ENCODE results near the gene C11orf42. TPM values are rescaled to one million over a fixed set of nuclear protein-coding genes. Genes with fewer than 3 reads are reported as not detected.

C11orf42 gene
- total RNA-seq, 1 experiment from 2014 or later = not detected

DNA sequence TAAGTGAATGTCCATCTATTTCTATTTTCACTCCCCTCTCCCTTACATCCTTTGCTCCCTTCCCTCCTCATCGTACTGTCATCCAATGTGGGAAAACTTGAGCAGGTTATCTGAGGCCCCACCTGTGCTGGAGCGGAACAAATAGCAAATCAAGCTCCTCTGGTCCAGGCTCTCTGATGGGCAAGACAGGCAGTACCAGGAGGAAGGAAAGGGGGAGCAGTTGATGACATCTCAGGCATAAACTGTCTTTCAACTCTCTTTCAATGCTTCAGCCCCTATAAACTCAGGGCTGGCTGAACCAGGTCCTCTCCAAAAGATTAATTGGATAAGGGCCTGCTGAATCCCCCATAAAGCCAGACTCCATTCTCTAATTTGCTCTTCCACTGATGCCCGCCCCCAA, 52.8 kb downstream of the C11orf42 start:
- no peak for DNase-seq (ENCODE audit: low spot score)
- intact Hi-C loops (cut with micrococcal nuclease; ENCODE audit: unreplicated experiment) = no loop called here
- peaks cover 6% of the 10 kb centered on the region for H3K4me1 ChIP-seq (ENCODE audit: insufficient read depth, low read length, poor library complexity, severe bottlenecking)
- ChIA-PET POLR2A (ENCODE audit: low non-redundant PET) (no interaction called here), CTCF (interaction anchor here (1.4 kb wide), 1 partner anchor 105 kb away, joined by 3 read pairs; no protein-coding TSS in a partner anchor)
- no peak for TF ChIP-seq EZH2 (IDR thresholded peaks at IDR 0.05; ENCODE audit: borderline replicate concordance, low read depth, low read length, poor library complexity, severe bottlenecking)
- TF ChIP-seq, protein P1, sequence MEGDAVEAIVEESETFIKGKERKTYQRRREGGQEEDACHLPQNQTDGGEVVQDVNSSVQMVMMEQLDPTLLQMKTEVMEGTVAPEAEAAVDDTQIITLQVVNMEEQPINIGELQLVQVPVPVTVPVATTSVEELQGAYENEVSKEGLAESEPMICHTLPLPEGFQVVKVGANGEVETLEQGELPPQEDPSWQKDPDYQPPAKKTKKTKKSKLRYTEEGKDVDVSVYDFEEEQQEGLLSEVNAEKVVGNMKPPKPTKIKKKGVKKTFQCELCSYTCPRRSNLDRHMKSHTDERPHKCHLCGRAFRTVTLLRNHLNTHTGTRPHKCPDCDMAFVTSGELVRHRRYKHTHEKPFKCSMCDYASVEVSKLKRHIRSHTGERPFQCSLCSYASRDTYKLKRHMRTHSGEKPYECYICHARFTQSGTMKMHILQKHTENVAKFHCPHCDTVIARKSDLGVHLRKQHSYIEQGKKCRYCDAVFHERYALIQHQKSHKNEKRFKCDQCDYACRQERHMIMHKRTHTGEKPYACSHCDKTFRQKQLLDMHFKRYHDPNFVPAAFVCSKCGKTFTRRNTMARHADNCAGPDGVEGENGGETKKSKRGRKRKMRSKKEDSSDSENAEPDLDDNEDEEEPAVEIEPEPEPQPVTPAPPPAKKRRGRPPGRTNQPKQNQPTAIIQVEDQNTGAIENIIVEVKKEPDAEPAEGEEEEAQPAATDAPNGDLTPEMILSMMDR (conservative IDR thresholded peaks at IDR 0.05; ENCODE audit: low read depth, low read length) = no peak
- no peak overlapping the region for H3K27ac ChIP-seq (ENCODE audit: low read depth, low read length, poor library complexity, severe bottlenecking)
- no TSS peak for BruUV-seq (replicated peaks)
- no peaks in the 10 kb centered on the region for H3K9me3 ChIP-seq (ENCODE audit: low read depth, low read length, poor library complexity, severe bottlenecking)
- no peak overlapping the region for H3K4me3 ChIP-seq (ENCODE audit: low read depth, low read length, poor library complexity, severe bottlenecking)
- H3K27me3 ChIP-seq (replicated peaks; ENCODE audit: insufficient read depth, low read depth, low read length, poor library complexity) = peaks cover 64% of the 10 kb centered on the region
- H3K36me3 ChIP-seq (ENCODE audit: insufficient read depth, low read length, poor library complexity, severe bottlenecking) = no peaks in the 10 kb centered on the region

DNA sequence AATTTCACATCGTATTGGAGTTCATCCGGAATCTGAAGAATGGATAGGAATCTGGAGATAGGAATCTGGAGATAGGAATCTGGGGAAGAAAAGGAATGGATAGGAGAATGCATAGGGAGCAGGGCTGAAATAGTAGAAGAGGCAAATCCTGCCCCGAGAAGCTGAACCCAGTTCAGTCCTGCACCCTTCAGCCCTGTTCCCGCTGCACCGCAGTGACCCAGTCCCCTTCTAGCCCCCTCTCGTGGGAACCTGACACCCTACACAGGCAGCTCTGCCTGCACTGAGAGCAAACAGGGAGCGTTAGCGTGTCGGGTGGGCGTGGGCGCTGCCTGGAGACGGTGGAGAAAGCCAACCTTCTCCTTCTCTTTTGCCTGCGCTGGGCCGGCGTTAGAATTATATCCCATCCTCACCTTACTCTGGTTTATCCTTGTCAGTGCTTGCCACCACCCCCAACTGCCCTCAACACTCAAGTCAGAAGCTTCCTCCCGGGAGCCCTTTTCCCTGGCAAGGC, 53.3 kb downstream of the C11orf42 start:
- no peaks in the 10 kb centered on the region for H3K36me3 ChIP-seq (ENCODE audit: insufficient read depth, low read length, poor library complexity, severe bottlenecking)
- TF ChIP-seq, protein P1 (conservative IDR thresholded peaks at IDR 0.05; ENCODE audit: low read depth, low read length) = no peak
- no peak for TF ChIP-seq EZH2 (IDR thresholded peaks at IDR 0.05; ENCODE audit: borderline replicate concordance, low read depth, low read length, poor library complexity, severe bottlenecking)
- POLR2A ChIA-PET (ENCODE audit: low non-redundant PET) = no interaction called here
- H3K27me3 ChIP-seq (replicated peaks; ENCODE audit: insufficient read depth, low read depth, low read length, poor library complexity) = peaks cover 64% of the 10 kb centered on the region
- DNase-seq (ENCODE audit: low spot score) = peak; percentile 17
- no peak overlapping the region for H3K27ac ChIP-seq (ENCODE audit: low read depth, low read length, poor library complexity, severe bottlenecking)
- intact Hi-C loops (cut with micrococcal nuclease; ENCODE audit: unreplicated experiment) = no loop called here
- H3K4me3 ChIP-seq (ENCODE audit: low read depth, low read length, poor library complexity, severe bottlenecking) = peak overlapping the region; percentile 42
- H3K9me3 ChIP-seq (ENCODE audit: low read depth, low read length, poor library complexity, severe bottlenecking) = no peaks in the 10 kb centered on the region
- CTCF ChIA-PET = interaction anchor here (1.4 kb wide), 1 partner anchor 105 kb away, joined by 3 read pairs; no protein-coding TSS in a partner anchor
- H3K4me1 ChIP-seq (ENCODE audit: insufficient read depth, low read length, poor library complexity, severe bottlenecking) = peaks cover 6% of the 10 kb centered on the region
- no TSS peak for BruUV-seq (replicated peaks)

DNA sequence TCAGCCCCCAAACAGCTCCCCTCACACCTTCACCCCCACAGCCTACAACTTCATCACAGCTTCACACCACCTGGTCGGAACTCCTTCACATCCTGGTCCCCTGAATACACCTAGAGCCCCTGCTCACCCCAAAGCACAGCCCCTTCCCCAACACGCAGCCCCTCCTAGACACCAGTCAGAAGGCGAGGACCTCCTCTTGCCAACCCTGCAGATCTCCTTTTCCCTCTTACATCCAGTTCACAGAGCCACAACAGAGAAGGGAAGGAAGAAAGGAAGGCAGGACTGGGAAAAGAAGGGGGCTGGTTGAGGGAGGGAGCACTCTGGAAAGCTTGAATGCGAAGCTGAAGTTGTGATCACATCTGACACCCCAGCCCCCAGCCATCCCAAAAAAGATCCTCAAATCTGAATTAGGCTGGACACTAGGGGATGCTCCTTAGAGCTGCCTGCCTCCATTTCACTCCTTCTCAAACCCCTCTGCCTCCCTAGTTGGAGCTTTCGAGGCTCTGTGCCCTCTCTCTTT, 54.9 kb downstream of the C11orf42 start:
- Histone ChIP-seq H3K4me1 (ENCODE audit: insufficient read depth, low read length, poor library complexity, severe bottlenecking) (peaks cover 6% of the 10 kb centered on the region), H3K27me3 (replicated peaks; ENCODE audit: insufficient read depth, low read depth, low read length, poor library complexity) (peaks cover 73% of the 10 kb centered on the region), H3K4me3 (ENCODE audit: low read depth, low read length, poor library complexity, severe bottlenecking) (peak overlapping the region; percentile 42), H3K27ac (ENCODE audit: low read depth, low read length, poor library complexity, severe bottlenecking) (no peak overlapping the region), H3K36me3 (ENCODE audit: insufficient read depth, low read length, poor library complexity, severe bottlenecking) (no peaks in the 10 kb centered on the region), H3K9me3 (ENCODE audit: low read depth, low read length, poor library complexity, severe bottlenecking) (no peaks in the 10 kb centered on the region)
- ChIA-PET POLR2A (ENCODE audit: low non-redundant PET) (no interaction called here), CTCF (interaction anchor here (0.7 kb wide), 1 partner anchor 296 kb away, joined by 3 read pairs; no protein-coding TSS in a partner anchor)
- no TSS peak for BruUV-seq (replicated peaks)
- no peak for DNase-seq (ENCODE audit: low spot score)
- TF ChIP-seq, protein P1 (conservative IDR thresholded peaks at IDR 0.05; ENCODE audit: low read depth, low read length) = no peak
- no peak for TF ChIP-seq EZH2 (IDR thresholded peaks at IDR 0.05; ENCODE audit: borderline replicate concordance, low read depth, low read length, poor library complexity, severe bottlenecking)
- intact Hi-C loops (cut with micrococcal nuclease; ENCODE audit: unreplicated experiment) = no loop called here

Other genes with a start within 250 kb of the C11orf42 start
- gene OR56A5, start 237.1 kb upstream of the C11orf42 start, total RNA-seq (2021) = not detected in 2 replicates
- gene OR52L1, start 218.6 kb upstream of the C11orf42 start, total RNA-seq (2021) = not detected in 2 replicates
- gene OR56A4, start 198.6 kb upstream of the C11orf42 start, total RNA-seq (2021) = not detected in 2 replicates
- gene OR56A1, start 174.8 kb upstream of the C11orf42 start, total RNA-seq (2021) = 0.04 TPM in 1 of 2 replicates, not detected in the other
- gene OR56B4, start 97.9 kb upstream of the C11orf42 start, total RNA-seq (2021) = not detected in 2 replicates
- not detected in 2 replicates for gene OR52B2, start 35.2 kb upstream of the C11orf42 start, total RNA-seq (2021)
- not detected in 2 replicates for gene OR52W1, start 6.3 kb upstream of the C11orf42 start, total RNA-seq (2021)
- 18.6 and 23.3 TPM in 2 replicates for gene FHIP1B, start 29.1 kb downstream of the C11orf42 start, total RNA-seq (2021)
- gene CNGA4, start 33.5 kb downstream of the C11orf42 start, total RNA-seq (2021) = not detected in 2 replicates
- gene CCKBR, start 54.3 kb downstream of the C11orf42 start, total RNA-seq (2021) = not detected in 2 replicates
- gene CAVIN3, start 114.9 kb downstream of the C11orf42 start, total RNA-seq (2021) = 1.3 and 1.4 TPM in 2 replicates
- 126 and 176 TPM in 2 replicates for gene SMPD1, start 184.9 kb downstream of the C11orf42 start, total RNA-seq (2021)
- gene APBB1, start 213.5 kb downstream of the C11orf42 start, total RNA-seq (2021) = 81.1 and 83.8 TPM in 2 replicates
- 4.4 and 4.5 TPM in 2 replicates for gene HPX, start 235.4 kb downstream of the C11orf42 start, total RNA-seq (2021)